ENCODE results near the gene TNRC6B.

DNA sequence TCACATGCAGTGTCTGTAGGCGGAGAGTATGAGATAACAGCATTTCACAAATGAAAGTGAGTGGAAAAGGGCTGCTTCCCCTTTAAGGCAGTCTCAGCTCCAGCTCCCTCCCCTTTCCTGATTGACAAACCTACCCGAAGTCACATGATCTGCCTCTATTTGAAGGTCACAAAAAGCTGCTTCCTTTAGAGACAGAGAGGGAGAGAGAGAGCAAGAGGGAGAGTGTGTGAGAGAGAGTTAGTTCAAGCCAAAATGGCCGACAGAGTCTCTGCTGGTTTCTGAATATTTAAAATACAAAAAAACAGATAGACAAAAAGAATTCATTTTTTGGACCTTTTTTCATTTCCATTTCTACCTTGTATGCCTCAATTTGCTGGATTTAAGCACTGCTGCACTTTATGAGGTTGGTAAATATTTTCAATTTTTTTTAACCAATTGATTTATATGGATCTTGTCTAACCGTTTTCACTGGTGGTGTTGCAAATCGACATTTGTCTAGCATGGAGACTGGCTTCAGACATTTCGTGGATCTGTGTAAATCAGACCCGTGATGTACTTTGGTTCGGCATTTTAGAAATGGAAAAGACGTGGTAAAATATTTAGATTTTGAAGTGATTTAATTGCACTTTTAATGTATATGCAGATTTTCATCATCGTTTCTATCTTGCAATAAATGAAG is at the start of gene TNRC6B:
- TF ChIP-seq, protein P1, sequence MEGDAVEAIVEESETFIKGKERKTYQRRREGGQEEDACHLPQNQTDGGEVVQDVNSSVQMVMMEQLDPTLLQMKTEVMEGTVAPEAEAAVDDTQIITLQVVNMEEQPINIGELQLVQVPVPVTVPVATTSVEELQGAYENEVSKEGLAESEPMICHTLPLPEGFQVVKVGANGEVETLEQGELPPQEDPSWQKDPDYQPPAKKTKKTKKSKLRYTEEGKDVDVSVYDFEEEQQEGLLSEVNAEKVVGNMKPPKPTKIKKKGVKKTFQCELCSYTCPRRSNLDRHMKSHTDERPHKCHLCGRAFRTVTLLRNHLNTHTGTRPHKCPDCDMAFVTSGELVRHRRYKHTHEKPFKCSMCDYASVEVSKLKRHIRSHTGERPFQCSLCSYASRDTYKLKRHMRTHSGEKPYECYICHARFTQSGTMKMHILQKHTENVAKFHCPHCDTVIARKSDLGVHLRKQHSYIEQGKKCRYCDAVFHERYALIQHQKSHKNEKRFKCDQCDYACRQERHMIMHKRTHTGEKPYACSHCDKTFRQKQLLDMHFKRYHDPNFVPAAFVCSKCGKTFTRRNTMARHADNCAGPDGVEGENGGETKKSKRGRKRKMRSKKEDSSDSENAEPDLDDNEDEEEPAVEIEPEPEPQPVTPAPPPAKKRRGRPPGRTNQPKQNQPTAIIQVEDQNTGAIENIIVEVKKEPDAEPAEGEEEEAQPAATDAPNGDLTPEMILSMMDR (IDR thresholded peaks at IDR 0.05; ENCODE audit: low read depth, low read length): no peak
- no peak for TF ChIP-seq MYC (IDR thresholded peaks at IDR 0.05; ENCODE audit: low read depth, low read length)
